HUES6 (cell line): ENCODE data around the gene NFKBIA.

Experiments used
- H3K27ac ChIP-seq: 2 replicates; pipeline ENCODE4 v1.7.0; 2013; ENCODE audit warnings: low read depth, mild to moderate bottlenecking, low read length, inconsistent platforms
- H3K27me3 ChIP-seq: 2 replicates; pipeline ENCODE4 v1.6.1; 2013; ENCODE audit warnings: low read length; ENCODE audit not compliant: control insufficient read depth, insufficient read depth
- H3K36me3 ChIP-seq: 2 replicates; pipeline ENCODE4 v1.6.1; 2013; ENCODE audit warnings: low read length; ENCODE audit not compliant: control insufficient read depth, insufficient read depth
- H3K4me1 ChIP-seq: 2 replicates; pipeline ENCODE4 v1.6.1; 2013; ENCODE audit warnings: low read length; ENCODE audit not compliant: control insufficient read depth, insufficient read depth
- H3K4me3 ChIP-seq: 2 replicates; pipeline ENCODE4 v1.5.1; 2013; ENCODE audit warnings: low read depth, low read length
- H3K9ac ChIP-seq: one replicate; pipeline ENCODE4 v1.6.1; 2013; ENCODE audit warnings: mild to moderate bottlenecking, low read length
- H3K9me3 ChIP-seq: 2 replicates; pipeline ENCODE4 v1.6.1; 2013; ENCODE audit warnings: low read depth, low read length; ENCODE audit not compliant: control insufficient read depth, insufficient read depth

NFKBIA gene

GRCh38 chr14:35407306-35407630 lies 2.7 kb upstream of the NFKBIA start:
- no peaks in the 10 kb centered on the region for H3K27me3 ChIP-seq
- no peak overlapping the region for H3K4me3 ChIP-seq
- peaks cover 27% of the 10 kb centered on the region for H3K4me1 ChIP-seq
- no peak overlapping the region for H3K9ac ChIP-seq
- H3K36me3 ChIP-seq = peaks cover 14% of the 10 kb centered on the region
- H3K9me3 ChIP-seq = no peaks in the 10 kb centered on the region
- no peak overlapping the region for H3K27ac ChIP-seq

- no peak overlapping the region for H3K4me3 ChIP-seq
- no peaks in the 10 kb centered on the region for H3K9me3 ChIP-seq
- peaks cover 30% of the 10 kb centered on the region for H3K4me1 ChIP-seq
- no peak overlapping the region for H3K9ac ChIP-seq
- H3K27me3 ChIP-seq = no peaks in the 10 kb centered on the region
- no peak overlapping the region for H3K27ac ChIP-seq
- peaks cover 20% of the 10 kb centered on the region for H3K36me3 ChIP-seq
Measured at GRCh38 chr14:35406506-35407305, 2.2 kb upstream of the NFKBIA start.

DNA sequence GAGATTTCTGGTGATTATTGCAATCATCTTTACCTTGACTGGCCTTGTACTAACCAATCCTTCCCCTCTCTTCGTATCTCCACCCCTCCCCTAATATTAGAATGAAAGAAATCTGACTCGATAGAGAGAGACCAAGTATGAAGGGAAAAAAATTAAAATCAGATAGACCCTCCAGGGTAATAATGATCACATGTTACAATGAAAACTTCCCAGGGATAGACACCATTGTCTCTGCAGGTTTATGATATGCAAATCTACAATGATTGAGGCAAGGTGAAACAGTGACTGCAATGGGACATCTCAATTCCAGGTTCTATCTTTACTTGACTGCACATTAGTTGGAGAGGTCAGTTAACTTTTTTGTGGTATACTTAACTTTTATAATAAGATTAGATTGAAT lies 1.5 kb upstream of the NFKBIA start:
- Histone ChIP-seq H3K4me3 (no peak overlapping the region; the same call in 1 of the 2 replicates), H3K9ac (no peak overlapping the region), H3K27me3 (no peaks in the 10 kb centered on the region), H3K36me3 (peaks cover 26% of the 10 kb centered on the region), H3K27ac (no peak overlapping the region), H3K9me3 (no peaks in the 10 kb centered on the region), H3K4me1 (peaks cover 36% of the 10 kb centered on the region)

DNA sequence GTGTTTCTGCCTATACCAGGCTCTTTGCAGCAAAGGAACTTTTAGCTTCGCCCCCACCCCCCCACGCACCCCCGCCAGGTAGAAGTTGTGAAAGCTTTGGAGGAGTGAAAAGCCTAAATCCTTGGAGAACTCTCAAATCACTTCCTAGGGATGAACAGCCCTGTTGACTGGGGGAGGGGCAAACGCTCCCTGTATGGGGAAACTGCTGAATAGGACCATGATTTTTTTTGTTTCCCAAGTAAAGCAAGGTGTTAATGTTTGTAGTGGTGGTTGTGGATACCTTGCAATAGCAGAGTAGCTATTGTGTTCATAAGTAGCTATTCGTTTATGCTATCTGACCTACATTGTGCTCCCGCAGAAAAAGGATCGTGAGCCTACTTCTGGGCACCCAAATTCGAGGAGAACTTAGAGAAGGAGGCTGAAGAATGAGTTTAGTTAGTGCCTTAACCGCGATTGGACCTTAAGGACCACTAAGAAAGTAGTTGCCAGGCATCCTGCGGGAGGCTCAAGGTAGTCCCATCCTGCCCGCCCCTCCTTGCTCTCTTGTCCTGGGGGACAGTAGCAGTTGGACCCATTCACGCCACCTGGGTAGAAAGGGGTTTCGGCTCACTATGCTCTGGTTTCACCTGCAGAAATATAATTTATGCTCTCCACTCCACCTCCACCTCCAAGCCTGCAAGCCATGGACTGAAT lies 901 bp upstream of the NFKBIA start:
- peak overlapping the region; percentile 99 for H3K9ac ChIP-seq
- H3K27me3 ChIP-seq = no peaks in the 10 kb centered on the region
- H3K27ac ChIP-seq = peak overlapping the region; percentile 99; the same call in 1 of the 2 replicates
- H3K4me3 ChIP-seq = peak overlapping the region; percentile 98
- H3K36me3 ChIP-seq = peaks cover 32% of the 10 kb centered on the region
- H3K4me1 ChIP-seq = peaks cover 38% of the 10 kb centered on the region
- no peaks in the 10 kb centered on the region for H3K9me3 ChIP-seq

GRCh38 chr14:35403603-35404448 lies 723 bp downstream of the NFKBIA start:
- peak overlapping the region; percentile 98 for H3K4me3 ChIP-seq
- H3K27me3 ChIP-seq = no peaks in the 10 kb centered on the region
- H3K4me1 ChIP-seq = peaks cover 38% of the 10 kb centered on the region
- H3K36me3 ChIP-seq = peaks cover 38% of the 10 kb centered on the region
- H3K9me3 ChIP-seq = no peaks in the 10 kb centered on the region
- peak overlapping the region; percentile 99 for H3K9ac ChIP-seq
- peak overlapping the region; percentile 99 for H3K27ac ChIP-seq

DNA sequence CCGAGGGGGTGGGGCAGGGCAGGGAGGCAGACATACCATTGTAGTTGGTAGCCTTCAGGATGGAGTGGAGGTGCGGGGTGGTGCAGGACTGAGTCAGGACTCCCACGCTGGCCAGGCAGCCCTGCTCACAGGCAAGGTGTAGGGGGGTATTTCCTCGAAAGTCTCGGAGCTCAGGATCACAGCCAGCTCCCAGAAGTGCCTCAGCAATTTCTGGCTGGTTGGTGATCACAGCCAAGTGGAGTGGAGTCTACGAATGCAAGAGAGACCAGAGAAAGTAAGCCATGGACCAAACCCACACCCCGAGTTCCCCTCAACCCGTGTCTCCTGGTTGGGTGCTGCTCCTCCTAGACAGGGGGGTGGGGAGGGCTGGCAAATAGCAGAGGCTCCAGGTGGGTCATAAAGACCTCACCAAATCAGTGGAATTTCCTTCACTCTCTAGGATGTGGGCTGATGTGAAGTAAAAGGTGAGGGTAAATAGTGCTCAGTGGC lies 1.4 kb downstream of the NFKBIA start:
- peaks cover 38% of the 10 kb centered on the region for H3K36me3 ChIP-seq
- H3K27me3 ChIP-seq = no peaks in the 10 kb centered on the region
- no peaks in the 10 kb centered on the region for H3K9me3 ChIP-seq
- peak overlapping the region; percentile 76 for H3K9ac ChIP-seq
- H3K27ac ChIP-seq = peak overlapping the region; percentile 30; the same call in 1 of the 2 replicates
- H3K4me1 ChIP-seq = peaks cover 41% of the 10 kb centered on the region
- H3K4me3 ChIP-seq = peak overlapping the region; percentile 98

DNA sequence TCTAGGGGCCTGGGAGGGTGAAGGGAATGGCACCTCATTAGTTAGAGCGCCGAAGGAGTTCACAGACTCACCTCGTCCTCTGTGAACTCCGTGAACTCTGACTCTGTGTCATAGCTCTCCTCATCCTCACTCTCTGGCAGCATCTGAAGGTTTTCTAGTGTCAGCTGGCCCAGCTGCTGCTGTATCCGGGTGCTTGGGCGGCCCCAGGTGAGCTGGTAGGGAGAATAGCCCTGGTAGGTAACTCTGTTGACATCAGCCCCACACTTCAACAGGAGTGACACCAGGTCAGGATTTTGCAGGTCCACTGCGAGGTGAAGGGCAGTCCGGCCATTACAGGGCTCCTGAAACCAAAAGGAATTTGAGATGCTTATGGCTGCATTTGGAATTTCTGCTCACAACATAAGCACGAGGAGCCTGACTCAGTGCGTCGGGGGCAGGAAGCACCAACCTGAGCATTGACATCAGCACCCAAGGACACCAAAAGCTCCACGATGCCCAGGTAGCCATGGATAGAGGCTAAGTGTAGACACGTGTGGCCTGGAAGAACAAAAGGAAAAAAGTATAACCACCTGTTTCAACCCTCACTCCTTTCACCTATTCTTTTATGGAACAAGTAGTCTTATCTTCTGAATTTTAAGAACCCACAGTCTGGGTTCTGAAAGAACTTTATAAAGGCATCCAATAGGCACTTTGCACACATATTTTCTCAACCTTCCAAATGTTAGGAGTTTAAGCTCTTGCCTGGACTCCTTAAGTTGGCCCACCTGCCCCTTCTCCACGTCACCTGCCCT lies 2.0 kb downstream of the NFKBIA start:
- H3K9ac ChIP-seq = peak overlapping the region; percentile 9
- H3K4me1 ChIP-seq = peaks cover 46% of the 10 kb centered on the region
- no peak overlapping the region for H3K27ac ChIP-seq
- H3K36me3 ChIP-seq = peaks cover 38% of the 10 kb centered on the region
- H3K9me3 ChIP-seq = no peaks in the 10 kb centered on the region
- H3K27me3 ChIP-seq = no peaks in the 10 kb centered on the region
- peak overlapping the region; percentile 98 for H3K4me3 ChIP-seq

- Histone ChIP-seq H3K36me3 (peaks cover 38% of the 10 kb centered on the region), H3K27ac (no peak overlapping the region), H3K27me3 (no peaks in the 10 kb centered on the region), H3K4me1 (peaks cover 49% of the 10 kb centered on the region), H3K9ac (no peak overlapping the region), H3K9me3 (no peaks in the 10 kb centered on the region), H3K4me3 (peak overlapping the region; percentile 8; the same call in 1 of the 2 replicates)
Measured at GRCh38 chr14:35401422-35402265, 2.9 kb downstream of the NFKBIA start.

GRCh38 chr14:35400648-35401421 lies 3.7 kb downstream of the NFKBIA start:
- H3K9me3 ChIP-seq = no peaks in the 10 kb centered on the region
- no peak overlapping the region for H3K4me3 ChIP-seq
- no peaks in the 10 kb centered on the region for H3K27me3 ChIP-seq
- H3K9ac ChIP-seq = no peak overlapping the region
- peaks cover 46% of the 10 kb centered on the region for H3K4me1 ChIP-seq
- H3K36me3 ChIP-seq = peaks cover 38% of the 10 kb centered on the region
- H3K27ac ChIP-seq = no peak overlapping the region
